HG02970 (cell line): ENCODE data around the gene RTBDN.
"Not testable (repeated sequence)": the region's sequence is repeated elsewhere in the genome, so short reads cannot be mapped to it uniquely, and the experiment has no call there.

Source experiments
- ATAC-seq: cut with Tn5 transposase; IDR thresholded peaks from one replicate; pipeline ENCODE4 v1.9.1; 2021; ENCODE audit warnings: mild to moderate bottlenecking, moderate library complexity, moderate number of reproducible peaks; ENCODE audit not compliant: unreplicated experiment, low FRiP score

The RTBDN gene

DNA sequence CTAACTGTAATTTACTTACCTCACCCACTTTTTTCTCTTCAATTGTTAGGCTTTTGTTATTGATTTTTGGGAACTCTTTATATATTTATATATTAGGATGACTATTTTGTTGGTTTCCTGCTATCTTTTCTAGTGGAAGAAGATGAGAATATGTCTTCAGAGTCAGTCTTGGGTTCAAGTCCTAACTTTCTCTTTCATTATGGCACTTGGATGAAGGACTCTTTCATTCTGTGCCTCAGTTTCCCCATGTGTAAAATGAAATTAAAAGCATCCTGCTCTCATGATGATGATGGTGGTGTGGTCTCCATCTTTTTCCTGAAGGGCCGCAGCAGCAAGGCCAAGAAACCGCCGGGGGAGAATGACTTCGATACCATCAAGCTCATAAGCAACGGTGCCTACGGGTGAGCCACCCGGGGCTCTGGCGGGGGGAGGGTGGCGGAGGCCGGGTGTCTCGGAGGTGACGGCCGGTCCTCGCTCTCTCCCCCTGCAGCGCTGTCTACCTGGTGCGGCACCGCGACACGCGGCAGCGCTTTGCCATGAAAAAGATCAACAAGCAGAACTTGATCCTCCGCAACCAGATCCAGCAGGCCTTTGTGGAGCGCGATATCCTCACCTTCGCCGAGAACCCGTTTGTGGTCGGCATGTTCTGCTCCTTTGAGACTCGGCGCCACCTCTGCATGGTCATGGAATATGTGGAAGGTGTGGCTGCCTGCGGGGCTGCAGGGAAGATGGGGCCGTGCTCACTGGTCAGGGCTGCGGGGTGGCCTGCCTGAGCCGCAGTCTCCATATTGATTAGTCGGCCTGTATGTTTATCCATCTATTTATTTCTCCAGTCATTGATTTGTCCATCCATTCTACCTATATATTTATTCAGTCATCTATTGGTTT lies 23.9 kb upstream of the RTBDN start:
- ATAC-seq, result no peak

GRCh38 chr19:12856653-12857052 lies 22.3 kb upstream of the RTBDN start:
- no peak for ATAC-seq

DNA sequence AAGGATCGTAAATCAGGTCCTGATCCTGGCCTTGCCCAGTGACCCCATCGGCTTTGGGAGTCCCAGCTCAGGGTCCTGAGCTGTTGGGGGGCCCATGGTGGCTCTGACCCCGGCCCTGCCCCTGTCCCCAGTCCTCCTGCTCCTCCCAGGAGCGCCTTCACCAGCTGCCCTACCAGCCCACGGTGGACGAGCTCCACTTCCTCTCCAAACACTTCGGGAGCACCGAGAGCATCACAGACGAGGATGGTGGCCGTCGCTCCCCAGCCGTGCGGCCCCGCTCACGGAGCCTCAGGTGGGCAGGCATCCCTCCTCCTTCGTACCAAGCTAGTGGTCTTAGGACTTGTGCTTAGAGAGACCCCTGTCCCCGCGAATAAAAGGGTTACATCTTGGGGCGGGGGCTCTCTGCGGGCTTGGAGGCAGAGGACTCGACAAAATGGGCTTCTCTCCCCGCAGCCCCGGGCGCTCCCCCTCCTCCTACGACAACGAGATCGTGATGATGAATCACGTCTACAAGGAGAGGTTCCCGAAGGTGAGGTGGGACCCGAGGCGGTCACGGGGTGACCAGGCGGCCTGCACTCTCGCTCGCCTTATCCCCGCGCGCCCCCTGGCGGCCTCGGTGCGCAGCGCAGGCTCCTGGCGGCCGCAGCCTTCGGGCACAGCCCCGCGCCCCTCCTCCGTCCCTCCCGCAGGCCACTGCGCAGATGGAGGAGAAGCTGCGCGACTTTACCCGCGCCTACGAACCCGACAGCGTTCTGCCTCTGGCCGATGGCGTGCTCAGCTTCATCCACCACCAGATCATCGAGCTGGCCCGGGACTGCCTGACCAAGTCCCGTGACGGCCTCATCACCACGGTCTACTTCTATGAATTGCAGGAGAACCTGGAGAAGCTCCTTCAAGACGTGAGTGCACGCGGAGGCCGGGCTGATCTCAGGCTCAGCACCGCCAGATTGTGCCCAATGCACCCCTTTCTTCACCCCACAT lies 13.1 kb upstream of the RTBDN start:
- no peak for ATAC-seq

DNA sequence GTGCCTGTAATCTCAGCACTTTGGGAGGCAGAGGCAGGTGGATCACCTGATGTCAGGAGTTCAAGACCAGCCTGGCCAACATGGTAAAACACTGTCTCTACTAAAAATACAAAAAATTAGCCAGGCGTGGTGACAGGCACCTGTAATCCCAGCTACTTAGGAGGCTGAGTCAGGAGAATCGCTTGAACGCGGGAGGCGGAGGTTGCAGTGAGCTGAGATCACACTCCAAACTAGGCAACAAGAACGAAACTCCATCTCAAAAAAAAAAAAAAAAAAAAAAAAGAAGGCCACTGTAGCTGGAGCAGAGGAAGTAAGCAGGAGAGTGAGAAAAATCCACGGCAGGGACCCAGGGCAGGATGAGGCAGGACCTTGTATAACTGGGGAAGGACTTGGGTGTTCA lies 12.2 kb upstream of the RTBDN start:
- ATAC-seq, result not testable (repeated sequence)

GRCh38 chr19:12843999-12844732 lies 9.8 kb upstream of the RTBDN start:
- no peak for ATAC-seq

- no peak for ATAC-seq
Measured at GRCh38 chr19:12843328-12843727, 8.9 kb upstream of the RTBDN start.

GRCh38 chr19:12842511-12842910 lies 8.1 kb upstream of the RTBDN start:
- no peak for ATAC-seq

GRCh38 chr19:12841094-12841493 lies 6.7 kb upstream of the RTBDN start:
- no peak for ATAC-seq

- ATAC-seq, result no peak
Measured at GRCh38 chr19:12840091-12841079, 6.0 kb upstream of the RTBDN start.

GRCh38 chr19:12838886-12839756 lies 4.7 kb upstream of the RTBDN start:
- ATAC-seq, result no peak

DNA sequence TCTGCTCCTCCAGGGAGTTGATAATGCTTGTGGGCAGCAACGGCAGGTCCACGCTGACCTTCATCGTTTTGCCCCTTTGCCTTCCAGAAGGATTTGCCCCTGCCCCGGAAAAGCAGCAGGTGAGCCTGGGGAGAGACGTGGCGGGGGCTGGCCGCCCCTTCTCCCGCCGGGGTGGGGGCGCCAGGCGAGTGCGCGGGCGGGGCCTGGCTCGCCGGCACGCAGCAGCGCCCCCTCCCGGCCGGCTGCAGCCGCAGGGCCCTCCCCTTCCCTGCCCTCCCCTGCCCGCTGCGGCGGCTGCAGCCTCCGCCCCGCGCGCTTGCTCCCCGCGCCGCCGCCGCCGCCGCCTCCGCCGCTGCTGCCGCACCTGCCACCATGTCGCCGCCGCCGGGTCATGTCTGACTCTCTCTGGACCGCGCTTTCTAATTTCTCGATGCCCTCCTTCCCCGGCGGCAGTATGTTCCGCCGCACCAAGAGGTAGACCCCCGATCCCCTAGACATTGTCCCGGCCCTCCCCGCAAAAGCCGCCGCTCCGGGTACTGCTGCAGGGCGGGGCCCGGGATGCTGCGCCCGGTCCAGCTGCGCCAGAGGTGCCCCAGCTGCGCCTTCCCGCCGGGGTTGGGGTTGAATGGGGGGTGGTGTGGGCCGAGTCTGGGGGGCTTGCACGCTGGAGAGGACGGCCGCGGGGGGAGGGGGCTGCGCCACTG lies 4.0 kb upstream of the RTBDN start, which contains the start of gene MAST1:
Gene MAST1 (plus strand): TSS at position 334 of the 704 bp plus-strand sequence. CDS start 58 bp downstream, at position 392.
- no peak for ATAC-seq

GRCh38 chr19:12837225-12837624 lies 2.8 kb upstream of the RTBDN start:
- ATAC-seq, result no peak

GRCh38 chr19:12836529-12836863 lies 2.1 kb upstream of the RTBDN start:
- no peak for ATAC-seq

GRCh38 chr19:12834976-12835757 lies 788 bp upstream of the RTBDN start:
- no peak for ATAC-seq

GRCh38 chr19:12833738-12834565 lies 427 bp downstream of the RTBDN start:
- no peak for ATAC-seq

DNA sequence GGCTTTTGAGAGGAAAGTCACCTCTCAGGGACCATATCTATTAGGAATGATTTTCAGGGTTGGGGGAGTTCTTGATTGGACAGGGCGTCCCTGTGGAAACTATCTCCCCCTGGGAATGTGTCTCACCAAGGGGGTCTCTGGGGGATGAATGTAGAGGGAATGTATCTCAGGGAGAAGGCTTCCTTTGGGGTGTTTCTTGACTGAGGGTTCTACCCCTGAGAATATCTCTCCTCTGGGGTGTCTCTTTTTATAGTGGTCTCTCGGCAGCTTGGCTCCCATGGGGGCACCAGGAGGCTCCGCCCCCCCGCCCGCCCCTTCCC lies 1.0 kb downstream of the RTBDN start:
- ATAC-seq, result no peak
